A549 treated with dexamethasone at 1 μM for 4 hours (cell line): Measurements from ENCODE around the gene TBC1D17. TPM values are rescaled to one million over a fixed set of nuclear protein-coding genes. Genes with fewer than 3 reads are reported as not detected.

Source experiments
- total RNA-seq: library from RNA; stranded (reverse); fragments of 200-300 nt; extraction: Qiagen RNA extraction; gene quantifications from 5 replicates; pipeline ENCODE4 v1.2.3, GENCODE V29; 2022

Gene TBC1D17
- total RNA-seq, result 17.1 to 22.6 TPM (median 21.4 TPM) in 5 replicates

DNA sequence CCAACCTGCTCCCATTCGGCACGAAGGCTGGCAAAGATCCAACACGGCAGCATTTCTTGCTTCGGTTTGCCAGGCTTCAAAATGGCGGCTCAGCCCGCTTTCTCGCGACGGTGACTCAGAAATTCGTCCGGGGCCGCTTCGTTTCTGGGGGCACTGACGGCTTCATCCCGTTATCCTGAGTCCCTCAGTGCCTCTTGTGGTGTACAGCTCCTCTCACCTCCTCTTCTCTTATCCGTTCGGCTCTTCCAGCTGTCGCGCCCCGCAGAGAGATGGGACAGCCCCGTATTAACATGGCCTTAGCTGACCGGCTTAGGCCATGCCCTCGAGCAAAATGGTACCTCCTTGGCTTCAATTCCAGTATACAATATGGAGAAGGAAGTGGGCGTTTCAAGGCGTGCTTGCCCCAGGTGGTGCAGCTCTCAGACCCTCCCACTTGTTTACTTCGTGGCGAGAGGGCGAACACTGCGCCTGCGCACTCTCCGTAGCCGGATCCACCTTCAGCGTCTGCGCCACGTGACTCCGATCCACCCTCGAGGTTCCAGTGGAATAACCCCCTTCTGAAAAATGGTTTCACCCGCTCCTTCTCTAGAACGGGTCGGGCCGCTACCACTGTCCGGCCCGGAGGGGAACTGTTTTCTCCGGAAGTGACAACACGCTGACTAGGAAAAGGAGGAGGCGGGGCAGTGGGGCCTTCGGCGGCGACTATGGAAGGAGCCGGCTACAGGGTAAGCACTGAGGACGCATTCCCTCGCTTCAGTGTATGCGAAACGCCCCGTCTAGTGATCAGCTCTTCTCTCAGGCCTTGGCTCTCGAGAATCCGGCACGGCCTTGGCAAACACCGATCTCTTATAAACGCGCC is at the start of gene TBC1D17, which contains the start of gene AKT1S1:
TSS of gene TBC1D17 (plus strand) at position 683 of the 859 bp plus-strand sequence. CDS start at position 705, 22 bp downstream.
TSS of gene AKT1S1 (minus strand) at position 336 of the 859 bp plus-strand sequence. CDS start 4,060 bp downstream, outside the sequence.

DNA sequence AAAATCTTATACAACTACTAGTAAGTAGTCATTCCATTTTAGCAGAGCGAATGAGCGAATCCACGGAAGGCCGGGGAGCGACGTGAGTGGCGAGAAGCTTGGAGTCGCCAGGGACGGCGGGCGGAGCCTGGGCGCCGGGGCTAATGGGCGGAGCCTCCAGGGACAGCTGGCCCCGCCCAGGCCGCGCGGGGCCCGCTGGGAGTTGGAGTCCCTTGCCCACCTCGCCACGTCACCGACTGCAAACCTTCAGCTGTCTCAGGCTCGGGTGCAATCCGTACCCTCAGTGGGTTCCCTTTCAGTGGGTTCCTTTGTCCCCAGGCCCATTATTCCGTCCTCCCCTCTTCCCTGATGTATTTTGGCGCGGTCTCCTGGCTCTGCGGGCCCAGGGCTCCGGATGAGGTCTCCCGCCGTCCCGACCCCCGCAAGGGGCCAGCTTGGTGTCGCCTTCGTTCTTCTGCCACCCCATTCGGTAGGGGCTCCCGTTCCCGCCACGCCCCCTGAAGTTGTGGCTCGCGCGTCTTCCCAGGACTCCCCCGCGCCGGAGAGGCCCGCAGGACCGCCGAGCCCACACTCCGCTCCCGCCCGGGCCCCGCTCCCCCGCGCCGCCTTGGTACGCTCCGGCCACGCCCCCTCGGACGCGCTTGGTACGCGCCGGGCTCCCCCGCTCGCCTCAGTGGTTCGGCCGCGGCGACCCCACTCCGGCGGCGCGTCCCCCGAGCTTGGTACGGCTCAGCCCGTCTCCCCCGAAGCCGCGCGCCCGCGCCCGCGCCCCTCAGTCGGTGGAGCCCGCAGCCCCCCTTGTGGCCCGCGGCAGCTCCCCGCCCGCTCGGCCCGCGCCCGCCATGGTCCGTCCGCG is 26.8 kb upstream of the TBC1D17 start, which contains the start of gene PTOV1:
TSS of gene PTOV1 (plus strand) at position 673 of the 856 bp plus-strand sequence.

DNA sequence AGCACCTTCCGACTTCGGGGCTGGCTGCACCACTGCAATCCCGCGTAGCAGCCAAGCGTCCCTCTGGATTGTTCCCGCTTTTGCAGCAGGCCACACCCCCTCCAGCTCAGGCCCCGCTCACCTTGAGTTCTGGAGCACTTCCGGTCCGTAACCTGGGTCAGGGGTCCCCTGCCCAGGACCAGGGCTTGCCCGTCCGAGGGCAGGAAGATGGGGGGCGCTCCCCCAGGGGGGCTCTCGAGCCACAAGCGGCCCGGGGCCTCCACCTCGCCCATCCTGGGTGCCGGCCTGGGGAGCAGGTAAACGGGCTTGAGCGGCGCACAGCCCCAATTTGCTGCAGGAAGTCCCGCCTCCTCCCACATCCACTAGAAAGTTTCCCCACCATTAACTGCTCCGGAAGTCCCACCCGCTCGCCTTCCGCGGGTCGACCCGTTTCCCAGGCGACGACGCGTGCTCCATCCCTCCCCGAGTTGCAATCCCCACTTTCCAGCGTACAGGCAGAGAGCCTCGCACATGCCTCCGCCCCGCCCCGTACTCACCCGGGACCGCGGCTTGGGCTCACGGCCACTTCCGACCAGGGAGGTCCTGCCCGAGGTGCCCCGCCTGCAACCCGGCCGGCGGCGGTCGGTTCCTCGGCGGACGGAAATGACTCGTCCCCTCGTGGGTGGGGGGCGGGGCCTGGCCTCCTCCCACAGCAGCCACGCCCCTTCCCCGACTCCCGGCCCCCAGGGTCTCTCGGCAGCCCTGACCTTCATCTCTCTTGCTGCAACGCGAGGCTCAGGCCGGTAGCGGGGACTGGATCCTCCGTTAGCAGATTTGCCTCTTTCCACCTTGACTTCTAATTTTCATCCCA is 10.3 kb upstream of the TBC1D17 start, which contains the start of gene PNKP:
TSS of gene PNKP (minus strand) at position 644 of the 850 bp plus-strand sequence. CDS start at position 272, 372 bp downstream.

DNA sequence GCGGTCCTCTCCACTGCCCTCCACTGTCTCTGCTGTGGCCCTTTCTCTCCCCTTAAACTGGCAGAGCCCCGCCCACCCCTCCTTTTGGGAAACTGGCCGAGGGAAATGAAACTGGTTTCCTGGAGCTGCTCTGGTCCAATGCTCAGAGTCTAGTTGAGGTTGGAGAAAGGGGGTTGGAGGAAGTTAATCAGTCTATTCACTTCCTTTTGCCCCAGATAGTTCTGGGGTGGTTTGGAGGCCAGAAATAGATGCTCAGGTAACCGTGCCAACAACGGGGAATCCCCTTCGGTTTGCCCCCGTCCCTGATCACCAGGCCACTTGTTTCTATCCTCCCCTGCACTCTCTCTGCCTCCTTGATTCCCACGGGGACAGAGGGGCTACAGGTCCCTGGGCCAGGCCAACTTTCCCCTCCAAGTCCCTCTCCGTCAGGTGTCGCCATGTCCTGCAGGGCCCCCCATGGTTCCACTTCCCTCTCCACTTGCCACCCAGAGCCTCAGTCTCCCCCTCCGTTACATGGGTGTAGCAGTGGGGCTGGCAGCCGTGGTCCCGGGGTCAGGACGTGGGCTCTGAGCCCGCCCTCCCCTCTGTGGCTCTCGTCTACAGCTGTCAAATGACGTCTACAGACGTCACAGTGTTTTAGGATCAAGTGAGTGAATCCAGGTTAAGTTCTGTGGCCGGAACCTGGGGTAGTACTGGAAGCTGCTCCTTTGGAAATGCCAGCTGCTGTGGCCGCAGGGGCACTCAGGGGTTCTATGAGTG is 19.5 kb downstream of the TBC1D17 start, which contains the start of gene IL4I1:
TSS of gene IL4I1 (minus strand) at position 25 of the 759 bp plus-strand sequence. CDS start 727 bp downstream, outside the sequence.

DNA sequence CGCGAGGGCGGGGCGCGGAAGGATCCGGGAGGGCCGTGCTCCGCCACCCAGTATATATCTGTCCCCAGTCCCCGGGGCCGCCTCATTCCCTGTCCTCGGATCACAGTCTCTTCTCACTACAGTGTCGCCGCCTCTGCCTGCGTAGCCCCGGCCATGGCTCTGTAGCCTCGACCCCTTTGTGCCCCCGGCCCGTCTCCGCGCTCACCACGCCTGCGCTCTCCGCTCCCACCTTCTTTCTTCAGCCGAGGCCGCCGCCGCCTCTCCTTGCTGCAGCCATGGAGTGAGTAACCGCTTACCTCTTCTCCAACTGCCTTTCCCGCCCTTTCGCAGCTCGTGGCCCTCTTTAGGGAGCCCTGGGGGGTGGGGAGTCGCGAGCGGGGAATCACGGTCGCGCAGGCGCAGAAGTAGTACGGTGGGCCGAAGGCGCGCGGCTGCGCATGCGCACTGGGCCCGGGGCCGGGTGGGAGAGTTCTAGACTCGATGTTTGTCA is 51.7 kb downstream of the TBC1D17 start, which contains the start of the genes ATF5 and NUP62:
TSS of gene ATF5 (plus strand) at position 85 of the 490 bp plus-strand sequence. CDS start 1,646 bp downstream, outside the sequence.
TSS of gene NUP62 (minus strand) at position 384 of the 490 bp plus-strand sequence. CDS start 19,697 bp downstream, outside the sequence.

Other genes with a start within 250 kb of the TBC1D17 start
- 105 to 170 TPM (median 157 TPM) in 5 replicates for gene RRAS, start 237.6 kb upstream of the TBC1D17 start, total RNA-seq
- 39.2 to 76.5 TPM (median 69.9 TPM) in 5 replicates for gene SCAF1, start 235.5 kb upstream of the TBC1D17 start, total RNA-seq
- 67.8 to 112 TPM (median 100 TPM) in 5 replicates for gene IRF3, start 211.8 kb upstream of the TBC1D17 start, total RNA-seq
- 56.1 to 64.2 TPM (median 59.7 TPM) in 5 replicates for gene BCL2L12, start 211.8 kb upstream of the TBC1D17 start, total RNA-seq
- gene PRMT1, start 200.4 kb upstream of the TBC1D17 start, total RNA-seq, result 394 to 431 TPM (median 409 TPM) in 5 replicates
- gene ADM5, start 188.1 kb upstream of the TBC1D17 start, total RNA-seq, result 3.0 to 5.7 TPM (median 5.0 TPM) in 5 replicates
- gene CPT1C, start 186.6 kb upstream of the TBC1D17 start, total RNA-seq, result 11.3 to 13.2 TPM (median 12.1 TPM) in 5 replicates
- gene TSKS, start 114.4 kb upstream of the TBC1D17 start, total RNA-seq, result not detected in 5 replicates
- 38.6 to 62.6 TPM (median 60.1 TPM) in 5 replicates for gene AP2A1, start 110.7 kb upstream of the TBC1D17 start, total RNA-seq
- gene FUZ, start 64.4 kb upstream of the TBC1D17 start, total RNA-seq, result 12.7 to 14.1 TPM (median 13.9 TPM) in 5 replicates
- 41.8 to 70.4 TPM (median 65.8 TPM) in 5 replicates for gene MED25, start 59.4 kb upstream of the TBC1D17 start, total RNA-seq
- 108 to 147 TPM (median 141 TPM) in 5 replicates for gene PTOV1, start 26.5 kb upstream of the TBC1D17 start, total RNA-seq
- 28.8 to 56.1 TPM (median 43.1 TPM) in 5 replicates for gene PNKP, start 10.1 kb upstream of the TBC1D17 start, total RNA-seq
- gene AKT1S1, start 347 bp upstream of the TBC1D17 start, total RNA-seq, result 65.8 to 131 TPM (median 114 TPM) in 5 replicates
- 0.40 to 0.94 TPM (median 0.62 TPM) in 5 replicates for gene IL4I1, start 19.2 kb downstream of the TBC1D17 start, total RNA-seq
- 40.2 to 52.1 TPM (median 50.0 TPM) in 5 replicates for gene ATF5, start 51.5 kb downstream of the TBC1D17 start, total RNA-seq
- 61.0 to 99.1 TPM (median 98.1 TPM) in 5 replicates for gene NUP62, start 51.8 kb downstream of the TBC1D17 start, total RNA-seq
- gene SIGLEC11, start 83.5 kb downstream of the TBC1D17 start, total RNA-seq, result 0.10 to 0.28 TPM (median 0.16 TPM) in 5 replicates
- 34.0 to 39.2 TPM (median 38.1 TPM) in 5 replicates for gene VRK3, start 147.7 kb downstream of the TBC1D17 start, total RNA-seq
- 8.3 to 11.6 TPM (median 10.3 TPM) in 5 replicates for gene ZNF473, start 148.3 kb downstream of the TBC1D17 start, total RNA-seq